Brain microvascular endothelial cell (primary cell): ENCODE measurements around the gene ITIH3.

Experiments
- DNase-seq: peaks from one replicate; pipeline ENCODE4 v3.0.0-alpha.2; 2020
- H3K27ac ChIP-seq: fragments of 250-450 bp; sonication (Bioruptor Pico); 2 replicates; pipeline ENCODE4 v1.5.1; 2020; ENCODE audit warnings: mild to moderate bottlenecking, moderate library complexity
- H3K27me3 ChIP-seq: fragments of 250-450 bp; sonication (Bioruptor Pico); replicated peaks from 2 replicates; pipeline ENCODE4 v1.5.1; 2020; ENCODE audit warnings: mild to moderate bottlenecking
- H3K36me3 ChIP-seq: fragments of 250-450 bp; sonication (Bioruptor Pico); replicated peaks from 2 replicates; pipeline ENCODE4 v1.5.1; 2020; ENCODE audit warnings: mild to moderate bottlenecking
- H3K4me3 ChIP-seq: 2 replicates; pipeline ENCODE4 v1.5.1; 2011; ENCODE audit warnings: low read depth, mild to moderate bottlenecking, control low read depth, low read length, moderate library complexity
- in situ Hi-C: cut with HindIII; loops from 2 replicates; pipeline ENCODE4 v1.10.0; 2017; ENCODE audit warnings: low sequenced_read_pairs, low pct_ligation_motif_present
- TF ChIP-seq, protein P1 (sequence below): IDR thresholded peaks from 2 replicates; pipeline ENCODE4 v1.5.1; 2011; ENCODE audit warnings: low read depth, mild to moderate bottlenecking, moderate library complexity, low read length, control low read depth, inconsistent platforms; ENCODE audit errors: missing control alignments

The ITIH3 gene

GRCh38 chr3:52846432-52846965 is 51.9 kb downstream of the ITIH3 start:
- H3K4me3 ChIP-seq = no peak overlapping the region
- DNase-seq = no peak
- H3K36me3 ChIP-seq = peaks cover 11% of the 10 kb centered on the region
- in situ Hi-C loops = no loop called here
- H3K27me3 ChIP-seq = no peaks in the 10 kb centered on the region
- TF ChIP-seq, protein P1, sequence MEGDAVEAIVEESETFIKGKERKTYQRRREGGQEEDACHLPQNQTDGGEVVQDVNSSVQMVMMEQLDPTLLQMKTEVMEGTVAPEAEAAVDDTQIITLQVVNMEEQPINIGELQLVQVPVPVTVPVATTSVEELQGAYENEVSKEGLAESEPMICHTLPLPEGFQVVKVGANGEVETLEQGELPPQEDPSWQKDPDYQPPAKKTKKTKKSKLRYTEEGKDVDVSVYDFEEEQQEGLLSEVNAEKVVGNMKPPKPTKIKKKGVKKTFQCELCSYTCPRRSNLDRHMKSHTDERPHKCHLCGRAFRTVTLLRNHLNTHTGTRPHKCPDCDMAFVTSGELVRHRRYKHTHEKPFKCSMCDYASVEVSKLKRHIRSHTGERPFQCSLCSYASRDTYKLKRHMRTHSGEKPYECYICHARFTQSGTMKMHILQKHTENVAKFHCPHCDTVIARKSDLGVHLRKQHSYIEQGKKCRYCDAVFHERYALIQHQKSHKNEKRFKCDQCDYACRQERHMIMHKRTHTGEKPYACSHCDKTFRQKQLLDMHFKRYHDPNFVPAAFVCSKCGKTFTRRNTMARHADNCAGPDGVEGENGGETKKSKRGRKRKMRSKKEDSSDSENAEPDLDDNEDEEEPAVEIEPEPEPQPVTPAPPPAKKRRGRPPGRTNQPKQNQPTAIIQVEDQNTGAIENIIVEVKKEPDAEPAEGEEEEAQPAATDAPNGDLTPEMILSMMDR = no peak
- no peak overlapping the region for H3K27ac ChIP-seq

DNA sequence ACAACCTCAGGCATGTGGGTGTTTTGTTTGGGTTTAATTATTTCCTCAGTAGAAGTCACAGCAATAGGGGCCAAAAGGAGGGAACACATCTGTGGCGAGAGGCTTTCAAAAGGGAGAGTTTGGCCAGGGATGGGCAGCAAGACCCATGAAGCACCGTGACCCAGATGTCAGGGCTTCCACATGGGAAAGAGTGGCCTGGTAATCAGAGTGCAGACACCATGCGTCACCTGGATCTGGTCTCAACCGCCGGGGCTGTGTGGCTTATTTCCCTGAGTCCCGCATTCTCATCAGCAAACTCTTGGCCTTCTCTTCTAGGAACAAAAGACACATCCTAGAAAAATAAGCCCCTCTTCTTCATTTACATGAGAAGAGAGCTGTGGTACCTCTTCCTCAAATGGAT is 52.6 kb downstream of the ITIH3 start:
- peaks cover 13% of the 10 kb centered on the region for H3K36me3 ChIP-seq
- no peak overlapping the region for H3K27ac ChIP-seq
- in situ Hi-C loops = no loop called here
- H3K4me3 ChIP-seq = no peak overlapping the region
- no peaks in the 10 kb centered on the region for H3K27me3 ChIP-seq
- no peak for DNase-seq
- TF ChIP-seq, protein P1 = no peak

- Histone ChIP-seq H3K36me3 (peaks cover 13% of the 10 kb centered on the region), H3K27me3 (no peaks in the 10 kb centered on the region), H3K27ac (no peak overlapping the region), H3K4me3 (no peak overlapping the region)
- DNase-seq = no peak
- TF ChIP-seq, protein P1 = no peak
- in situ Hi-C loops = no loop called here
Observed at GRCh38 chr3:52847726-52848125, 53.1 kb downstream of the ITIH3 start.

DNA sequence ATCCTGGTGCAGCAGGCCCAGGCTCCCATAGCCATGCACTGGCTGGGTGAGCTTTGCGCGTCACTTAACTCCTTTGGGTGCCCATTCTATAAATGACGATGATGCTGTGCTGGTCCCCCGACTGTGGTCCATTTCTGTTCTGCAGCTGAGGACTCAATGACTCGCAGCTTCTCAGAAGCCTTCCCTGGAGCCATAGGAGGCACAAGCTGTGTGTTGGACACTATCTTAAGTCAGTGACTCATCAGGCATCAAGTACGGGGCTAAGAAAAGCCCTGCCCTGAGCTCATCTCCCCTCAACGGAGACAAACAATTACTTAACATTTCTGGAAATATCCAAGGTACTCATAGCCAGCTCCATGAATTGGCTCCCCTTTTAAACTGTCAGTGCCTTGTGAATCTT is 54.0 kb downstream of the ITIH3 start:
- H3K4me3 ChIP-seq = no peak overlapping the region
- peak; percentile 73 for DNase-seq
- in situ Hi-C loops = no loop called here
- no peak overlapping the region for H3K27ac ChIP-seq
- TF ChIP-seq, protein P1 = no peak
- peaks cover 13% of the 10 kb centered on the region for H3K36me3 ChIP-seq
- H3K27me3 ChIP-seq = no peaks in the 10 kb centered on the region

DNA sequence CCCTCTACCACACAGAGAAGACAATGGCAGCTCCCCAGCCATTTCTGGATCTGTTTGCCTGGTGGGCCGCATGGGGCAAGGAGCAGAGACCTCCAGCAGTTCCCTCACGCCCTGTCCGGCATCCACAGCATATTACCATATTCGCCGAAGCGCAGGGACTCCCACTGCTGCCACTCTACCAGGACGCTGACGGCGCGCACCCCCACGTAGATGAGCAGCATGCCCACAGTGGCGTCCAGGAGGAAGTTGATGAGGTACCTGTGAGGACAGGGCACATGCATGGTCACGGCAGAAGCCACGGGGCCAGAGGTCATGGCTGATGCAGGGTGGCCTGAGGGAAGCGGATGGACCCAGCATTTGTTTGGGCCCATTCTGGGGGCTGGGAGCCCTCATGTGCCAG is 55.1 kb downstream of the ITIH3 start:
- TF ChIP-seq, protein P1 = no peak
- Histone ChIP-seq H3K27ac (no peak overlapping the region), H3K27me3 (no peaks in the 10 kb centered on the region), H3K4me3 (no peak overlapping the region), H3K36me3 (peaks cover 13% of the 10 kb centered on the region)
- in situ Hi-C loops = no loop called here
- no peak for DNase-seq

- in situ Hi-C loops = no loop called here
- Histone ChIP-seq H3K36me3 (peaks cover 13% of the 10 kb centered on the region), H3K4me3 (no peak overlapping the region), H3K27ac (no peak overlapping the region), H3K27me3 (no peaks in the 10 kb centered on the region)
- no peak for DNase-seq
- TF ChIP-seq, protein P1 = peak; percentile 67
Observed at GRCh38 chr3:52851348-52851747, 56.8 kb downstream of the ITIH3 start.
